SK-N-SH treated with all-trans-retinoic acid at 6 μM for 48 hours (cell line): ENCODE data around the gene SCPEP1.

Source experiments
- ATAC-seq: fragments of 200-7000 bp; cut with Tn5 transposase; 3 replicates; pipeline ENCODE4 v1.9.1; 2020; ENCODE audit warnings: mild to moderate bottlenecking, moderate library complexity
- ARNTL ChIP-seq: fragments of 450-650 bp; formaldehyde crosslinking; IDR thresholded peaks from 2 replicates; pipeline ENCODE4 v1.5.0; 2020; ENCODE audit warnings: low read depth, mild to moderate bottlenecking, moderate library complexity, borderline replicate concordance
- BACH2 ChIP-seq: fragments of 250-450 bp; sonication (Bioruptor Pico); IDR thresholded peaks from 2 replicates; pipeline ENCODE4 v1.9.0; 2021; ENCODE audit warnings: mild to moderate bottlenecking, borderline replicate concordance
- CREB5 ChIP-seq: fragments of 250-450 bp; sonication (Bioruptor Pico); IDR thresholded peaks from 2 replicates; pipeline ENCODE4 v1.5.1; 2020; ENCODE audit warnings: low read depth, mild to moderate bottlenecking, moderate library complexity
- ESRRG ChIP-seq: fragments of 250-450 bp; sonication (Bioruptor Pico); IDR thresholded peaks from 2 replicates; pipeline ENCODE4 v1.6.1; 2021; ENCODE audit warnings: mild to moderate bottlenecking
- GLIS3 ChIP-seq: fragments of 250-450 bp; sonication (Bioruptor Pico); IDR thresholded peaks from 2 replicates; pipeline ENCODE4 v1.5.0; 2020; ENCODE audit warnings: mild to moderate bottlenecking, moderate library complexity
- ISL1 ChIP-seq: fragments of 250-450 bp; sonication (Bioruptor Pico); IDR thresholded peaks from 2 replicates; pipeline ENCODE4 v2.1.2; 2022; ENCODE audit warnings: mild to moderate bottlenecking, moderate library complexity
- OSR1 ChIP-seq: fragments of 250-450 bp; sonication (Bioruptor Pico); IDR thresholded peaks from 2 replicates; pipeline ENCODE4 v1.8.0; 2022; ENCODE audit warnings: moderate library complexity, mild to moderate bottlenecking, inconsistent platforms
- PATZ1 ChIP-seq: fragments of 250-450 bp; sonication (Bioruptor Pico); IDR thresholded peaks from 2 replicates; pipeline ENCODE4 v1.8.0; 2020; ENCODE audit warnings: mild to moderate bottlenecking, moderate library complexity, borderline replicate concordance
- POU6F1 ChIP-seq: fragments of 250-450 bp; sonication (Bioruptor Pico); IDR thresholded peaks from 2 replicates; pipeline ENCODE4 v1.8.0; 2021; ENCODE audit warnings: low read depth, mild to moderate bottlenecking, moderate library complexity, borderline replicate concordance
- PPARA ChIP-seq: fragments of 250-450 bp; sonication (Bioruptor Pico); IDR thresholded peaks from 2 replicates; pipeline ENCODE4 v1.5.0; 2020; ENCODE audit warnings: mild to moderate bottlenecking, borderline replicate concordance
- RARB ChIP-seq: fragments of 250-450 bp; sonication (Bioruptor Pico); IDR thresholded peaks from 2 replicates; pipeline ENCODE4 v1.8.0; 2021; ENCODE audit warnings: mild to moderate bottlenecking, moderate library complexity
- SNAI2 ChIP-seq: fragments of 250-450 bp; sonication (Bioruptor Pico); IDR thresholded peaks from 2 replicates; pipeline ENCODE4 v1.5.0; 2020; ENCODE audit warnings: mild to moderate bottlenecking, moderate library complexity
- TCF4 ChIP-seq: fragments of 250-450 bp; sonication (Bioruptor Pico); IDR thresholded peaks from 2 replicates; pipeline ENCODE4 v1.8.0; 2021; ENCODE audit warnings: mild to moderate bottlenecking, moderate library complexity, borderline replicate concordance
- TOX ChIP-seq: fragments of 250-450 bp; sonication (Bioruptor Pico); IDR thresholded peaks from 2 replicates; pipeline ENCODE4 v1.8.0; 2021; ENCODE audit warnings: mild to moderate bottlenecking, moderate library complexity, borderline replicate concordance
- TSHZ2 ChIP-seq: fragments of 250-450 bp; sonication (Bioruptor Pico); IDR thresholded peaks from 2 replicates; pipeline ENCODE4 v1.5.0; 2020; ENCODE audit warnings: mild to moderate bottlenecking, moderate library complexity
- ZC3H10 ChIP-seq: fragments of 250-450 bp; sonication (Bioruptor Pico); IDR thresholded peaks from 2 replicates; pipeline ENCODE4 v1.5.1; 2021; ENCODE audit warnings: mild to moderate bottlenecking, moderate library complexity
- ZFP3 ChIP-seq: fragments of 250-450 bp; sonication (Bioruptor Pico); IDR thresholded peaks from 2 replicates; pipeline ENCODE4 v1.5.0; 2020; ENCODE audit warnings: mild to moderate bottlenecking, moderate library complexity
- ZFP30 ChIP-seq: fragments of 450-650 bp; formaldehyde crosslinking; IDR thresholded peaks from 2 replicates; pipeline ENCODE4 v1.5.0; 2022; ENCODE audit warnings: mild to moderate bottlenecking, moderate library complexity
- ZNF565 ChIP-seq: fragments of 450-650 bp; formaldehyde crosslinking; conservative IDR thresholded peaks from 2 replicates; pipeline ENCODE4 v1.5.0; 2020; ENCODE audit warnings: low read depth, mild to moderate bottlenecking, moderate library complexity
- ZNF70 ChIP-seq: fragments of 450-650 bp; formaldehyde crosslinking; IDR thresholded peaks from 2 replicates; pipeline ENCODE4 v1.5.0; 2020; ENCODE audit warnings: mild to moderate bottlenecking, moderate library complexity

The SCPEP1 gene

GRCh38 chr17:56966338-56966737 is 11.6 kb upstream of the SCPEP1 start:
- ATAC-seq = peak; percentile 69
- TF ChIP-seq TCF4 (peak; percentile 54; the same call in 1 of the 2 replicates), BACH2 (no peak), ZC3H10 (CRISPR knock-in tag) (no peak)
- TF ChIP-seq, all 23 proteins: peak for 1

DNA sequence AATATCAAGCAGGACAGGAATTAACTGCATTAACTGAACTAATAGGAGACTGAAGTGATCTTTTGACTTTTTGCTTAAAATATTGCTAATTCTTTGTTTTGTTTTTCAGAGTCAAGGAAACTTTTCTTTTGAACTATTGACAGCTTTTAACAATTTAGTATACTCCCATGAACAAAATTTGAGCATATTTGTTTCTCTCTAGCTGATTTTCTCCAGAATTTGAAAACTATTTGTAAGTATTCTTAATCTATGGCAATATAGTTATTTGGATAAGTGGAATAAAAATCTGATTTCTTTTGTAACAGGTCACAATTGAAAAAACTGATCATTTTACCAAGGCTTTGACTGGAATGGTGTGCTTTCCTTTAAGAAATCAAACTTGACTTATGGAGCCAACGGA is 7.0 kb upstream of the SCPEP1 start:
- ATAC-seq = no peak
- TF ChIP-seq TCF4 (no peak), ZFP30 (CRISPR knock-in tag) (no peak), ZNF565 (CRISPR knock-in tag) (no peak), BACH2 (no peak)

- TF ChIP-seq ISL1 (CRISPR knock-in tag) = no peak
- TF ChIP-seq TOX (CRISPR knock-in tag) = no peak
- no peak for TF ChIP-seq TSHZ2 (CRISPR knock-in tag)
- TF ChIP-seq ESRRG (CRISPR knock-in tag) = no peak
- no peak for TF ChIP-seq TCF4
- TF ChIP-seq ARNTL (CRISPR knock-in tag) = no peak
- no peak for TF ChIP-seq CREB5 (CRISPR knock-in tag)
- TF ChIP-seq PPARA (CRISPR knock-in tag) = no peak
- TF ChIP-seq BACH2 = no peak
- no peak for TF ChIP-seq ZNF70 (CRISPR knock-in tag)
- no peak for TF ChIP-seq SNAI2 (CRISPR knock-in tag)
- no peak for TF ChIP-seq PATZ1 (CRISPR knock-in tag)
- TF ChIP-seq, all 23 proteins: peak for 0
- no peak for ATAC-seq
Observed at GRCh38 chr17:56972111-56972730, 5.7 kb upstream of the SCPEP1 start.

- TF ChIP-seq ARNTL (CRISPR knock-in tag) = no peak
- TF ChIP-seq ESRRG (CRISPR knock-in tag) = no peak
- TF ChIP-seq TOX (CRISPR knock-in tag) = no peak
- no peak for TF ChIP-seq PPARA (CRISPR knock-in tag)
- TF ChIP-seq GLIS3 (CRISPR knock-in tag) = no peak
- no peak for TF ChIP-seq ZNF70 (CRISPR knock-in tag)
- TF ChIP-seq PATZ1 (CRISPR knock-in tag) = no peak
- TF ChIP-seq POU6F1 = no peak
- no peak for TF ChIP-seq RARB (CRISPR knock-in tag)
- no peak for TF ChIP-seq TSHZ2 (CRISPR knock-in tag)
- no peak for TF ChIP-seq ZFP3 (CRISPR knock-in tag)
- TF ChIP-seq BACH2 = no peak
- no peak for TF ChIP-seq CREB5 (CRISPR knock-in tag)
- no peak for TF ChIP-seq ISL1 (CRISPR knock-in tag)
- TF ChIP-seq OSR1 (CRISPR knock-in tag) = no peak
- no peak for TF ChIP-seq SNAI2 (CRISPR knock-in tag)
- TF ChIP-seq ZFP30 (CRISPR knock-in tag) = no peak
- ATAC-seq = no peak
Observed at GRCh38 chr17:56973520-56973919, 4.4 kb upstream of the SCPEP1 start.
